Measurements from ENCODE around the gene LSM2. TPM values are rescaled to one million over a fixed set of nuclear protein-coding genes. Genes with fewer than 3 reads are reported as not detected.

LSM2 gene
- polyA plus RNA-seq, 2 of the 4 experiments (the other 2 are of a cell fraction) = 54.7 to 59.6 TPM

DNA sequence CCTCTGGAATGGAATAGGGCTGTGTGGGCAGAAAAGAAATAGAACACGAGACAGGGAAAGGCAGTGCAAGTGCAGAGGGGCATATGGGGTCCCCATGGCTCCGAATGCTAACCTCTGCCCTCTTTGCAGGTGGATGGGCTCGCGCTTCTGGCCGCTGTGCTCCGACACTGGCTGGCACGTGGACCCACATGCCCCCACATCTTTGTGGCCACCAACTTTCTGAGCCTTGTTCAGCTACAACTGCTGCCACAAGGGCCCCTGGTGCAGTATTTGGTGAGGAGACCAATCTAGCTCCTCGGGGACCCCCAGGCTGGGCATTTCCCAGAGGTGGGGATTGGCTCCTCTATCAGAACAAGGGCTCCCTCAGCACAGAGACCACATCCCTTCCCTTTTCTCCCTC lies 45.4 kb downstream of the LSM2 start:
- POLR2A ChIA-PET = no interaction called here
- 90% methylated on average over 8 of the region's 8 CpGs for WGBS (ENCODE audit: missing lambda C conversion rate)
- DNase-seq (ENCODE audit: low read depth in 1 of 2, low spot score in 1 of 2) = no peak
- H3K4me3 ChIP-seq = no peak overlapping the region
- TF ChIP-seq ZFP36 (IDR thresholded peaks at IDR 0.05; ENCODE audit: borderline replicate concordance, partially characterized antibody) (no peak), RARB (CRISPR knock-in tag; IDR thresholded peaks at IDR 0.05) (no peak), MAFK (IDR thresholded peaks at IDR 0.05; ENCODE audit: partially characterized antibody) (no peak), FOSB (CRISPR knock-in tag; IDR thresholded peaks at IDR 0.05) (no peak), CEBPB (IDR thresholded peaks at IDR 0.05) (no peak)
- TF ChIP-seq, protein P1, sequence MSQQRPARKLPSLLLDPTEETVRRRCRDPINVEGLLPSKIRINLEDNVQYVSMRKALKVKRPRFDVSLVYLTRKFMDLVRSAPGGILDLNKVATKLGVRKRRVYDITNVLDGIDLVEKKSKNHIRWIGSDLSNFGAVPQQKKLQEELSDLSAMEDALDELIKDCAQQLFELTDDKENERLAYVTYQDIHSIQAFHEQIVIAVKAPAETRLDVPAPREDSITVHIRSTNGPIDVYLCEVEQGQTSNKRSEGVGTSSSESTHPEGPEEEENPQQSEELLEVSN (IDR thresholded peaks at IDR 0.05; ENCODE audit: borderline replicate concordance, low read depth) = no peak
- TF ChIP-seq, protein P2, sequence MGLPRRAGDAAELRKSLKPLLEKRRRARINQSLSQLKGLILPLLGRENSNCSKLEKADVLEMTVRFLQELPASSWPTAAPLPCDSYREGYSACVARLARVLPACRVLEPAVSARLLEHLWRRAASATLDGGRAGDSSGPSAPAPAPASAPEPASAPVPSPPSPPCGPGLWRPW (IDR thresholded peaks at IDR 0.05) = no peak
- TF ChIP-seq, protein P3, sequence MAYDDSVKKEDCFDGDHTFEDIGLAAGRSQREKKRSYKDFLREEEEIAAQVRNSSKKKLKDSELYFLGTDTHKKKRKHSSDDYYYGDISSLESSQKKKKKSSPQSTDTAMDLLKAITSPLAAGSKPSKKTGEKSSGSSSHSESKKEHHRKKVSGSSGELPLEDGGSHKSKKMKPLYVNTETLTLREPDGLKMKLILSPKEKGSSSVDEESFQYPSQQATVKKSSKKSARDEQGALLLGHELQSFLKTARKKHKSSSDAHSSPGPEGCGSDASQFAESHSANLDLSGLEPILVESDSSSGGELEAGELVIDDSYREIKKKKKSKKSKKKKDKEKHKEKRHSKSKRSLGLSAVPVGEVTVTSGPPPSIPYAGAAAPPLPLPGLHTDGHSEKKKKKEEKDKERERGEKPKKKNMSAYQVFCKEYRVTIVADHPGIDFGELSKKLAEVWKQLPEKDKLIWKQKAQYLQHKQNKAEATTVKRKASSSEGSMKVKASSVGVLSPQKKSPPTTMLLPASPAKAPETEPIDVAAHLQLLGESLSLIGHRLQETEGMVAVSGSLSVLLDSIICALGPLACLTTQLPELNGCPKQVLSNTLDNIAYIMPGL (CRISPR knock-in tag; IDR thresholded peaks at IDR 0.05; ENCODE audit: borderline replicate concordance) = no peak
- no peak for ATAC-seq
- no peak for FAIRE-seq
- H3K27ac ChIP-seq = no peak overlapping the region
- CTCF ChIA-PET = interaction anchor here (3.8 kb wide), 1 partner anchor 9 kb away, joined by 21 read pairs; no protein-coding TSS in a partner anchor
- H3K4me2 ChIP-seq = no peak overlapping the region
- H3K4me1 ChIP-seq = no peaks in the 10 kb centered on the region
- H3K9me3 ChIP-seq = no peaks in the 10 kb centered on the region

DNA sequence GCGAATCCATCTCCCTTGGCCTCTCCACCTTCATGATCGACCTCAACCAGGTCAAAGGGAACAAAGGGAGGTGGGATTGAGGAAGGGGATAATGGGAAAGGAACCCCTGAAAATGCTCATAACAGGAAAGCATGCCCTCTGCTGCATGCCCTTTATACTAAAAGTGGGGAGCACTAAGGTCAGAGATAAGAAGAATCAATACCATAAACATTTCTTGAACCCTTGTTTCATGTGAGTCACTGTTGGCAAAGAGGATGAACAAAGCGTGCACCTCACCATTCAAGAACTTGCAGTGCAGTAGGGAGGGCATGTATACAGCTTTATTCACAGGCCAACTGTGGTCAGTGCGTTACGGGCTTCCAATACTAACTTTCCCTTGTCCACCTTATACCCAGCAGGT lies 46.0 kb downstream of the LSM2 start:
- Histone ChIP-seq H3K4me1 (no peaks in the 10 kb centered on the region), H3K9me3 (no peaks in the 10 kb centered on the region), H3K4me2 (no peak overlapping the region), H3K27ac (no peak overlapping the region), H3K4me3 (no peak overlapping the region)
- WGBS (ENCODE audit: missing lambda C conversion rate) = 83% methylated on average over 5 of the region's 5 CpGs
- no peak for ATAC-seq
- DNase-seq (ENCODE audit: low read depth in 1 of 2, low spot score in 1 of 2) = no peak
- POLR2A ChIA-PET = no interaction called here
- CTCF ChIA-PET = interaction anchor here (3.8 kb wide), 1 partner anchor 9 kb away, joined by 21 read pairs; no protein-coding TSS in a partner anchor
- FAIRE-seq = no peak
- TF ChIP-seq BHLHE40 (IDR thresholded peaks at IDR 0.05; ENCODE audit: low read depth, low read length) (no peak), NPAS2 (CRISPR knock-in tag; IDR thresholded peaks at IDR 0.05; ENCODE audit: borderline replicate concordance) (no peak), ZSCAN20 (CRISPR knock-in tag; IDR thresholded peaks at IDR 0.05) (no peak), MAFK (IDR thresholded peaks at IDR 0.05; ENCODE audit: partially characterized antibody) (no peak), RARB (CRISPR knock-in tag; IDR thresholded peaks at IDR 0.05) (no peak), RCOR1 (IDR thresholded peaks at IDR 0.05; ENCODE audit: low read depth, low read length) (no peak), RAD21 (conservative IDR thresholded peaks at IDR 0.05 in 1 of 2, IDR thresholded peaks at IDR 0.05 in 1 of 2) (no peak), SMC3 (IDR thresholded peaks at IDR 0.05) (no peak), JUNB (IDR thresholded peaks at IDR 0.05) (no peak), CBX8 (IDR thresholded peaks at IDR 0.05) (no peak), MYC (IDR thresholded peaks at IDR 0.05; ENCODE audit: borderline replicate concordance, low read length) (no peak), POLR2A (IDR thresholded peaks at IDR 0.05; ENCODE audit: low read length) (no peak), NFE2L2 (conservative IDR thresholded peaks at IDR 0.05; ENCODE audit: low read length) (no peak), GATA3 (IDR thresholded peaks at IDR 0.05; ENCODE audit: borderline replicate concordance) (no peak)
- TF ChIP-seq, protein P4, sequence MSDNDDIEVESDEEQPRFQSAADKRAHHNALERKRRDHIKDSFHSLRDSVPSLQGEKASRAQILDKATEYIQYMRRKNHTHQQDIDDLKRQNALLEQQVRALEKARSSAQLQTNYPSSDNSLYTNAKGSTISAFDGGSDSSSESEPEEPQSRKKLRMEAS (IDR thresholded peaks at IDR 0.05) = no peak
- TF ChIP-seq, protein P5, sequence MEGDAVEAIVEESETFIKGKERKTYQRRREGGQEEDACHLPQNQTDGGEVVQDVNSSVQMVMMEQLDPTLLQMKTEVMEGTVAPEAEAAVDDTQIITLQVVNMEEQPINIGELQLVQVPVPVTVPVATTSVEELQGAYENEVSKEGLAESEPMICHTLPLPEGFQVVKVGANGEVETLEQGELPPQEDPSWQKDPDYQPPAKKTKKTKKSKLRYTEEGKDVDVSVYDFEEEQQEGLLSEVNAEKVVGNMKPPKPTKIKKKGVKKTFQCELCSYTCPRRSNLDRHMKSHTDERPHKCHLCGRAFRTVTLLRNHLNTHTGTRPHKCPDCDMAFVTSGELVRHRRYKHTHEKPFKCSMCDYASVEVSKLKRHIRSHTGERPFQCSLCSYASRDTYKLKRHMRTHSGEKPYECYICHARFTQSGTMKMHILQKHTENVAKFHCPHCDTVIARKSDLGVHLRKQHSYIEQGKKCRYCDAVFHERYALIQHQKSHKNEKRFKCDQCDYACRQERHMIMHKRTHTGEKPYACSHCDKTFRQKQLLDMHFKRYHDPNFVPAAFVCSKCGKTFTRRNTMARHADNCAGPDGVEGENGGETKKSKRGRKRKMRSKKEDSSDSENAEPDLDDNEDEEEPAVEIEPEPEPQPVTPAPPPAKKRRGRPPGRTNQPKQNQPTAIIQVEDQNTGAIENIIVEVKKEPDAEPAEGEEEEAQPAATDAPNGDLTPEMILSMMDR (IDR thresholded peaks at IDR 0.05) = no peak
- TF ChIP-seq, protein P3 (CRISPR knock-in tag; IDR thresholded peaks at IDR 0.05; ENCODE audit: borderline replicate concordance) = no peak
- TF ChIP-seq, protein P1 (IDR thresholded peaks at IDR 0.05; ENCODE audit: borderline replicate concordance, low read depth) = no peak
- TF ChIP-seq, protein P6, sequence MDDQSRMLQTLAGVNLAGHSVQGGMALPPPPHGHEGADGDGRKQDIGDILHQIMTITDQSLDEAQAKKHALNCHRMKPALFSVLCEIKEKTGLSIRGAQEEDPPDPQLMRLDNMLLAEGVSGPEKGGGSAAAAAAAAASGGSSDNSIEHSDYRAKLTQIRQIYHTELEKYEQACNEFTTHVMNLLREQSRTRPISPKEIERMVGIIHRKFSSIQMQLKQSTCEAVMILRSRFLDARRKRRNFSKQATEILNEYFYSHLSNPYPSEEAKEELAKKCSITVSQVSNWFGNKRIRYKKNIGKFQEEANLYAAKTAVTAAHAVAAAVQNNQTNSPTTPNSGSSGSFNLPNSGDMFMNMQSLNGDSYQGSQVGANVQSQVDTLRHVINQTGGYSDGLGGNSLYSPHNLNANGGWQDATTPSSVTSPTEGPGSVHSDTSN (IDR thresholded peaks at IDR 0.05) = no peak

Measured in A549 (cell line).